ENCODE data around the gene SMTN.
"Not testable (repeated sequence)": the region's sequence is repeated elsewhere in the genome, so short reads cannot be mapped to it uniquely, and the experiment has no call there.

SMTN gene

DNA sequence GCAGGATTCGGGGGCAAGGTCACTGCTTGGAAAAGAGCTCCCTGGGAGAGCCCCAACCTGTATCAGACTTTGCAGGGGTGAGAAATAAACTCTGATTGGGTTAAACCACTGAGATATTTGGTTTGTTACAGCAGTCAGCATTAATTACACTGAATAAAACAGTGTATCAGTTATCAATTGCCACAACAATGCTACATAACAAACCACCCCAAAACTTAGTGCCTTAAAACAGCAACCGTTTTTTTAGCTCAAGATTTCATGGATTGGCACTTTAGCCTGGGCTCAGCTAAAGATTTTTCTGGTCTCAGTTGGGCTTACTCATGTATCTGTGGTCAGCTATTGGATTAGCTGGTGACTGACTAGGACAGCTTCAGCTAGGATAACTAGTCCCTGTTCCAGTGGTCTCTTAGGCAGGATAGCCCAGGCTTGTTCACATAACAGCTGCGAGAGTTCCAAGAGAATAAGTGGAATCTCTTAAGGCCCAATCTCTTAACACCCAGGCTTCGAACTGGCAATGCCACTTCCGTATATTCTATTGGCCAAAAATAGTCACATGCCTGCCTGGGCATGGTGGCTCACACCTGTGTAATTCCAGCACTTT is 7.5 kb upstream of the SMTN start:
- not testable (repeated sequence) for DNase-seq

DNA sequence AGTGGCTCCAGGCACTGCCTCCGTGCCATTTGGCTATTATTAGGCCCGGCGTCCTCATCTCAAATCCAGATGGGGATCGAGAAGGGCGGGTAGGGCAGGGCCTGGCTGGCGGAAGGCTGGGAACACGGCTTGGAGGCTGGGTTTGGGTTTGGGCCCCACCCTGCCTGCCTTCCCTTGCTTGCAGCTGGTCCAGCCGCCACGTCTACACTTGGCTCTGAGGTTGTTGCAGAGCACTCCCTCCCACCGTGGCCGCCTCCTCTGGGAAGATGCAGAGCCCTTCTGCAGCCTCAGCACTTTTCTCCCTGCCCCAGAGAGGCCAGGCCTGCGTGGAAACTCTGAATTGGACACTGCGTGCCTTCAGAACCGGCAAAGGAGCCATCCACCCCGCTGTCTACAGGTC is 5.2 kb upstream of the SMTN start:
- no peak for DNase-seq

- DNase-seq = no peak
Observed at GRCh38 chr22:31077681-31078080, 3.4 kb upstream of the SMTN start.

DNA sequence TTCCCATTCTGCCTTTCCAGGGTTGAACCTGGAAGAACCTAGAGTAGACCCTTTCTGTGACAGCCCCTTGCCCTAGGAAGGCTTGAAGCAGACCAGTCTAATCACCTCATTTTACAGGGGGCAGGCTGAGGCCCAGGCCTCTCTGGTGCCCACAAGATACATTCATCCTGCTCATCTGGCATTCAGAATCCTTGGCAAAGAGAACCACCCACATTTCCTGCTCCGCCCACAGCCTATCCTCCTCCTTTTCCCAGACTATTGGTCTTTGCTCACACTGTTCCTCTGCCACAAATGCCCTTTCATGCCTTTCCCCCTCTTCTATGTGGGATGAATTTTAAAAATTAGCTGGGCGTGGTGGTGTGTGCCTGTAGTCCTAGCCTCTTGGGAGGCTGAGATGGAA is 2.7 kb upstream of the SMTN start:
- DNase-seq = not testable (repeated sequence)

- no peak for DNase-seq
Observed at GRCh38 chr22:31079095-31079642, 1.9 kb upstream of the SMTN start.

DNA sequence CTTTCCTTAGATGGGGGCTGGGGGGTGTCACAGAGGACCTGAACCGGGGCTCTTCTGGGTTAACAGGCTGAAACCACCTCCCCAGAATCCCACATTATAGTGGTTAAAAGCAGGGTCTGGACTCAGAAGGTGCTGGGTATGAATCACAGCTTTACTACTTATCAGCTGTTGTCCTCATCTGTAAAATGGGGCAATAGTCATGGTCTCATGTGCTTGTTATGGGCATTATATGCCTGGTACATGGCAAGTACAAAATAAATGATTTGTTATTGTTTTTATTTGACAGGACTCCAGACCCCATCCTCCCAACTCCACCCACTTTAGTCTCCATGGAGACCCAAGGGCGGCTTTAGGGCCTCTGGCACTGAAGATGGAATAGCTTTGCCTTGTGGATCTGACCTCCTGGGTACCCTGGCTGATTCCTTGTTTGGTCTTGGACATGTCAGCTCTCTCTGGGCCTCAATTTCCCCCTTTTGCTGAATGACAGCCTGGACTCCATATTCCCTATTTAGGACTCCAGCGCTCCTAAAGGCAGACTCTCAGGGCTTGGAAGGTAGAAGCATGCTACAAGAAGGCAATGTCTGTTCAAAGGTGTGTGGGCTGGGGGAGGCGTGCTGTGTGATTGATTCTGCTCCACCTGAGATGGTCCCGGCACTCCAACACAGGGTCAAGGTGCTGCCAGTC is 812 bp upstream of the SMTN start:
- no peak for DNase-seq

GRCh38 chr22:31081963-31082605 is 966 bp downstream of the SMTN start:
- DNase-seq = no peak

- DNase-seq = no peak
Observed at GRCh38 chr22:31082606-31083376, 1.7 kb downstream of the SMTN start.

DNA sequence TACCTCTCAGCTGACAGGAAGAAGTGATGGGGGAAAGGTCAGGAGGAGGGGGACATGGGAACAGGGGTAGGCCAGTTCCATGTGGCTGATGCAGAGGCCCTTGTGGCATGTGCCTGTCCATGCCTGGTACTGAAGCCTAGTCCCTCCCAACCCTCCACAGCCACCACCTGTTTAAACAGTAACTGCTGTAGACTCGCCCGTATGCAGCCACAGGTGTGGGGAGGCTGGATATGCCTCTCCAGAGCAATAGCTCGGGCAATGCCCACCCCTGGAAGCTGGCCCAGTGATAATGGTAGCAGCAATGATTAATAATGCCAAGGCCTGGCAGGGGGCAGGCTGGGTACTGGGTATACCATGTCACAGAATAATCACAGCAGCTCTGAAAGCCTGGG is 2.3 kb downstream of the SMTN start:
- no peak for DNase-seq

DNA sequence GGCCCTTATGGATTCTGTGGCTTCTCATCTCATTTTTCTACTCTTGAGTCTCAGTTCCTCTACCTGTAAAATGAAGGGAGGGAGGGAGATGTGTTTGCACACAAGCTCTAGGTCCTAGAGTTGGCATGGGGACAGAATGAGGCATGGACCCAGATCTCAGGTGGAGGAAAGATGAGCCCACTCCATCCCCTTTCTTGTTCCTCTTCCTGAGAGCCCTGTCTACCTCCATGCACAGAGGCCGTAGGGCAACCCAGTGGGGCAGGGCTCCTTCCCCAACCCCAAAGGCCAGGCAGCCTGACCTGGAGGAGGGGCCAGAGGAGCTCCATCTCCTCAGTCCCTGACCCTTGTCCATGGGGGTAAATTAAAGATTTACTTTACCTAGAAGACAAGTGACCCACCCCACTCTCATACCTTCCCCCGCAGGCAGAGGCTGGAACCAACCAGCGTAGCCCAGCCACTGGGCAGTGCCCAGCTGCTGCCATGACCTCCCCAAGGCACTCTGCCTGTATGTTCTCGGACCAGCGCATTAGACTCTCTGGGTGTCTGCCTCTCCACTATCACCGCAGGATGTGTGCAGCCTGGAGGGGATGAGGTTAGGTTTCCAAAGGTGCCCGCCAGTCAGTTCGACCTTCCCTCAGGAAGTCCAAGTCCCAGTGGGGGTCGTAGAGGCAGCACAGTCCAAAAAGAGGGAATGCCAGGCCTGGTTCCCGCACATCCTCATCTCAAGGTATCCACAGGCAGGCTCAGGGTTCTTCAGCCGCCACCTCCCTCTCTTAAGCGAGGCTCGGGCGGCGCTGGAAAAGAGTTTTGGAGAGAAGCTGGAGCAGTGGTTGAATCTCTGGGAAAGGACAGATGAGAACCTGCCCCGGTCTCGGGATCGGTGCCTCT is 3.0 kb downstream of the SMTN start:
- DNase-seq = no peak

DNA sequence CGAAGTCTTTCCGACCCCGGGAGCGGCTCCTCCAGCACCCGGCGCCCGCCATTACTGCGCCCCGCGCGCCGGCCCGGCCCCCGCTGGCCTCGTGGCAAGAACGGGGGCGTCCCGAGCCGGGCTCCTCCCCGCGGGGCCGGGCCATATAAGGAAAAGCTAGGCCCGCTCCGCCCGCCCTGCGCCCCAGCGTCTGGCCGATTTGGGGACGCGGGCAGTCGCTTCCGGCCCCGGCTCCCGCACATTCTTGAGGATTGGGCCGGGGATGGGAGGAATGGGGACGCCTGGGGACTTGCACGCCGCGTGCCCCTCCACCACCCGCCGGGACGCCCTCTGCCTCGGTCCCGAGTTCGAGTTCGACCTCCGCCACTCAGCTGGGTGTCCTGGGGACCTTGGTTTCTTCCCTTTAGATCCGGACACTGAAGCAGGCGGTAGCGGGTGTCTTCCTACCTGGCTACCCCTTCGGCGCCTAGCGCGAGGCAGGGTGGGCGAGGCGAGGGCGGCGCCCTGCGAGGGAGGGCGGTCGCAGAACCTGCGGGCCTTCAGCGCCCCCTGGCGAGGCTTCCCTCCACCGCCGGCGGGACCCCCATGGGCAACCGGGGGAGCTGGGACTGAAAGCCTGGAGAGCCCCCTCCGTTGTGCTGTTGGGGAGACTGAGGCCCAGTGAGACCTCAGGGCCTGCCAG is 3.8 kb downstream of the SMTN start:
- DNase-seq = no peak

- DNase-seq = no peak
Observed at GRCh38 chr22:31085493-31085824, 4.3 kb downstream of the SMTN start.

DNA sequence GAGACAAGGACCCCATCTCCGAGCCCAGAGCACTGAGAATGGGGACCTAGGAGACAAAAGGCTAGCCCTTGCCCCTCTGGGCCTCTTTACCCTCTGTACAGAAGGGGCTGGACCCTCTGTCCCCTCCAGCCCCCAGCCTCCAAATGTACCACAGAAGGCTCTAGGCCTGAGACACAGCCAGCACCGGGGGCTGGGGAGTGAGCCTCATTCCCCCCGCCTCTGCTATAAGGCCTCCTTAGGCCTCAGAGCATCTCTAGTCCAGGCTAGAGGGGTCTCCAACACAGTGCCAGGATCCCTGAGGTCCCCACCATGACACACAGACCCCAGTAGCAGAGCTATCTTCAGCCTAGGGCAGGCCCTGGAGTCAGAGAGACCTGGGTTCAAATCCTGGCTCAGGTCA is 4.8 kb downstream of the SMTN start:
- DNase-seq = no peak

- DNase-seq = no peak
Observed at GRCh38 chr22:31086703-31087330, 5.7 kb downstream of the SMTN start.

- DNase-seq = no peak
Observed at GRCh38 chr22:31087744-31088215, 6.7 kb downstream of the SMTN start.

DNA sequence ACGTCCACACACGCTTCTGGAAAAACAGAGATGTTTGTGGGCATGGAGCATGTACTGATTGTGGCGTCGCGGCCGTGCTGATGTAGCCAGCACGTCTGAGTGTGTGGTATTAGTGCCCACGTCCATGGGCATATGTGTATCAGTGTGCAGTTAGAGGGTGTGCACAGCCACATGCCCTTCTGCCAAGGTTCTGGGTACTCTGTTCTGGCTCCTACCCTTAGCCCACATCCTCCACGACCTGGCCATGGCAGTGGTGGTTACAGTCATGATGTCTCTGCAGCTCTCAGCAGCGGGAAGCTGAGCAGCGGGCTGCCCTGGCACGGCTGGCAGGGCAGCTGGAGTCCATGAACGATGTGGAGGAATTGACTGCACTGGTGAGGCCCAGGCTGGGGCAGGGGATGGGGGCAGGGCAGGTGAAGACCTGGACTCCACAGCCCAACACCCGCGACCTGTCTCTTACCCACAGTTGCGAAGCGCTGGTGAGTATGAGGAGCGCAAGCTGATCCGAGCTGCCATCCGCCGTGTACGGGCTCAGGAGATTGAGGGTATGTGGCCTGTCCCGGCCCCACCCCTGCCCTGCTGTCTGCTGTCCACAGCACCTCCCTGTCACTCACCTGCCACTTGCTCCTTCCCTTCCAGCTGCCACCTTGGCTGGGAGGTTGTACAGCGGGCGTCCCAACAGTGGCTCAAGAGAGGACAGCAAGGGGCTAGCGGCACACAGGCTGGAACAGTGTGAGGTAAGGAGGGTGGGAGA is 7.3 kb downstream of the SMTN start:
- no peak for DNase-seq

GRCh38 chr22:31089160-31090100 is 8.3 kb downstream of the SMTN start:
- no peak for DNase-seq

DNA sequence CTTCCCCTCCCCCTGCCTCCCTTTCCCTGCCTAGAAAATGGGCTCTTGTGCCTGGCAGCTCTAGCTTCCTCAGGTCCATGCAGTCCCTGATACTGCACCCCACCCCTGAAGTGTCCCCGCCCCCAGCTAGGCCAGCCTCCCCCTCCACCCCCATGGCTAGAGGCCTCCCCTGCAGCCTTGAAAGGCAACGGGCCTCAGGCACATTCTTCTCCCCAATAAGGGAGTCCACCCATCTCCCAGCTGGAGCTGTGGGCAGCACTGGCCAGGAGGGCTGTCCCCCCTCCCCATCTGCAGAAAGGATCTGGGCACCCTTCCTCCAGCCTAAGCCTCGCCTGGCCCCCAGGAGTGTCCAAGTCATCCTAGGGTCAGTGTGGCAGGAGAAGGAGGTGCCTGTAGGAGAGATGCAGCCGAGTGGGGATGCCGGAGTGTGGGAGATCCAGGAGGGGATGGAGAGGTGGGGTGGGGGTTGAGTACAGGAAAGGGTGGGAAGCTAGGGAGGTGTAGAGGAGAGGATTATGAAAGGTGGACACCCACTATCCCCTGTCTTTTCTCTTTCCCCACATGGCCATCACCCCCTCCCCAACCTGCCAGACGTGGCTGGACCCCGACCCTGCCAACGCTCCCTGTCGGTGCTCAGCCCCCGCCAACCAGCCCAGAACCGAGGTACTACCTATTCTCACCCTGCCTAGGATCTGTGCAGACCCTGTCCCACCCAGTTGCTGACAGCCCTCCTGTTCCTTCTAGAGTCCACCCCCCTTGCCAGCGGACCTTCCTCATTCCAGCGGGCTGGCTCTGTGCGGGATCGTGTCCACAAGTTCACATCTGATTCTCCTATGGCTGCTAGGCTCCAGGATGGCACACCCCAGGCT is 9.3 kb downstream of the SMTN start:
- no peak for DNase-seq
